ENCODE measurements around the gene LRRC7.

Gene LRRC7

DNA sequence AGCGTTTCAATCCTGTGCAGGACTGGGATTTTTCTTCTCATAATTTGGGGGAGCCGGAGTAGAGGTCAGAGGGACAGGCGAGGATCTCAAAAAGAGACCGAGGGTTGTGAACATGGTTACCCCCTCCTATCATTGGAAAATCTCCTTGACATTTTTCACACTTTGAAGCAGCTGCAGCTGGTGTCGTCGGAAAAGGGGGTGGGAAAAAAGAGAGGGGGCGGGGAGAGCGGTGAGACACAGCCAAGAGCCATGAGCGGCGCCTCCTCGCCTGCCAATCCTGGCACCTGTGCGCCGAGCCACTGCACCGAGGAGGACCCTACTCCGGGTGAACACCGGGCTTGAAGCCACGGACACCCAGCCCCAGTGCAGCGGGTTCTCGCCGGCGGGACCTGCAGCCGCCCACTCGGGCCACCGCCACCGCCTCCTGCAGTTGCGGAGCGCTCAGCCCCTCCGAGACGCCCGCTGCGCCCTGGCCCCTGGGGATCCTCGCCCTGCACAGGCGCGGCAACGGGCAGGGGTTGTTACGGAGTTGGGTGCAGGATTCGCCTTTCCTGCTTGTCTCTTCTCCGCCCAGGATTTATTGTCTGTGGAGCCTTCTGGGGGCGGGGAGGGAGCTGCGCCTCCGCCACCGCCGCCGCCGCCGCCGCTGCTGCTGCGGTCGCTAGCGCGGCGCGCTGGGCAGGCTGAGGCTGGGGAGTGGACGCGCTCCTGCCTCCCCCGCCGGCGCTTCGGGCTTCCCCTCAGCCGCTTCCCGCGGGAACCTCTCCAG lies at the start of gene LRRC7:
TSS of gene LRRC7 (plus strand) at position 271 of the 769 bp plus-strand sequence. CDS start 718 bp downstream, outside the sequence.
- no peak for DNase-seq (ENCODE audit: low read depth in 1 of 2, low spot score in 1 of 2)

GRCh38 chr1:69519006-69519405 lies 48.7 kb upstream of the LRRC7 start:
- no peak for DNase-seq (ENCODE audit: low read depth in 1 of 2, low spot score in 1 of 2)

GRCh38 chr1:69520326-69520725 lies 47.4 kb upstream of the LRRC7 start:
- no peak for DNase-seq (ENCODE audit: low read depth in 1 of 2, low spot score in 1 of 2)

- DNase-seq (ENCODE audit: low read depth in 1 of 2, low spot score in 1 of 2) = no peak
These were observed 44.7 kb upstream of the LRRC7 start for GRCh38 chr1:69523032-69523431.

DNA sequence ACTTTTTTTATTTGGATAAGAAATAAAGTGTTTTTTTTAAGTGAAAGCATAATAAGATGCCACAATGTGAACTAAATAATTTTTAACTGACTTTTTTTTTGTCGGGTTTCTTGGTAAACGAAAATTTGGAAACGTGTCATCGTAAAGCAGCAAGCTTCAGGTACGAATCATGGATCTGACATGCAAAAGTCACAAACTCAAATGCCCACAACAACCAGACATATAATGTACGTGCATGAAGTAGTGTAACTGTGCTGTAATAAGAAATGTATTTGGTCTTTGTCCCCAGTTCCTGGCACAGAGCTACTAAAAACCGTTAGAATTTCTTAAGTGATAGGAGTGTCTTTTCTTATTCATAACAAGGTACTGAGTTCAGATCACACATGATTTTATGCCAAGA lies 44.3 kb upstream of the LRRC7 start:
- no peak for DNase-seq (ENCODE audit: low read depth in 1 of 2, low spot score in 1 of 2)

- no peak for DNase-seq (ENCODE audit: low read depth in 1 of 2, low spot score in 1 of 2)
These were observed 43.7 kb upstream of the LRRC7 start for GRCh38 chr1:69524015-69524414.

DNA sequence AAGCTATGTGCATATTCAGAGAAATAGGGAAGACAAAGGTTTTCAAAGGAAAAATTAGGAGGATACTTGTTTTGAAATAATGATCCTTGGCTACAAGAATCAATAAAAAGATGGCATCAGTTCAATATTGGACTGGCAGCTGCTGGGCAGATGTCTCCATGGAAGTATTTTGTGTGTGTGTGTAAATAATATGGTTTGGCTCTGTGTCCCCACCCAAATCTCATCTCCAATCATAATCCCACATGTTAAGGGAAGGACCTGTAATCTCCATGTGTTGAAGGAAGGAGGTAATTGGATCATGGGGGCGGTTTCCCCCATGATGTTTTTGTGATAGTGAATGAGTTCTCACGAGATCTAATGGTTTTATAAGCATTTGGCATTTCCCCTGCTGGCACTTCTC lies 40.4 kb upstream of the LRRC7 start:
- no peak for DNase-seq (ENCODE audit: low read depth in 1 of 2, low spot score in 1 of 2)

DNA sequence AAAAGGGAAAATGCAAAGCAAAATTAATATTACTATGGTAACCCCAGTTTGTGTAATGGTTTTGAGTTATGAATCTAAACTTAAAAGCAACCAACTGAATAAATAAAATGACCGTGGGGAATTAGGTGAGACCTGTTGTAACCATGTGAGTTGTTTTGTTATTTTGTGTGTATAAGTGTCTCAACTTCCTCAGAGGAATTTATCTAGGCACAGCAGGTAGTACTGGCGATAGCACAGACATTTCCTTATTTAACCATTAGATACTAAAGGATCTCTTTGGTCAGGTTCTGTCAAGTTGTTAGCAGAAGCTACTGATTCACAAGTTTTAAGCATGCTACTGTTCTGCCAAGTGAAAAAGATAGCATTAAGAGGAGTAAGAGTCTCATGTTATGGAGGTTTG lies 39.3 kb upstream of the LRRC7 start:
- no peak for DNase-seq (ENCODE audit: low read depth in 1 of 2, low spot score in 1 of 2)

DNA sequence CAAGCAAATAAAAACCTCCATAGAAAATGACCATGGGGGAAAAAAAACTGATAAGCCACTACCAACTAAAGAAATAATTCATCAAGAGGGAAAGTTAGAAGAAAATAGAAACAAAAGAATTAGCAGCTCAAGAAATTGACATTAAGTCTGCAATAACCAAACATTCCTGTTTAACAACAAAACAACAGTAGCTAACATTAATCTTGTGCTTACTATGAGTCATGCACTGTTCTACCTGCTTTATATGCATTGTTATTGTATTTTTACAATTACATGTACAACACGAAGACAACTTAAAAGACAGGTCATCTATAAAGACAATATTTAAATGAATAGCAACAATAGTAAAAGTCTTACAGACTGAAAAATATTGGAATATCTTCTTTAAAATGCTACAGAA lies 34.4 kb upstream of the LRRC7 start:
- DNase-seq (ENCODE audit: low read depth in 1 of 2, low spot score in 1 of 2) = no peak

GRCh38 chr1:69534829-69535228 lies 32.9 kb upstream of the LRRC7 start:
- no peak for DNase-seq (ENCODE audit: low read depth in 1 of 2, low spot score in 1 of 2)

DNA sequence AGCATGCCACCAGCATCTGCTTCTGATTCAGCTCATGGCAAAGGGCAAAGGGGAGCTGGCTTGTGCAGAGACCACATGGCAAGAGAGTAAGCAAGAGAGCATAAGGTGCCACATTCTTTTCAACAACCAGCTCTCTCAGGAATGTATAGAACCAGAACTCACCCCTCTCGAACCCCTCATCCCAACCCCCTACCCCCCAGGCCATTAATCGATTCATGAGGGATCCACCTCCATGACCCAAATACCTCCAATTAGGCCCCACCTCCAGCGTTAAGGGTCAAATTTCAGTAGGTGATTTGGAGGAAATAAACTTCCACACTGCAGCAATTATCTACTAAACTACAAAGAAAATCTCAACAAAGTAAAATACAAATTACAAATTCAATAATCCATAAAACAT lies 32.2 kb upstream of the LRRC7 start:
- DNase-seq (ENCODE audit: low read depth in 1 of 2, low spot score in 1 of 2) = no peak

- DNase-seq (ENCODE audit: low read depth in 1 of 2, low spot score in 1 of 2) = no peak
These were observed 27.7 kb upstream of the LRRC7 start for GRCh38 chr1:69540052-69540451.

DNA sequence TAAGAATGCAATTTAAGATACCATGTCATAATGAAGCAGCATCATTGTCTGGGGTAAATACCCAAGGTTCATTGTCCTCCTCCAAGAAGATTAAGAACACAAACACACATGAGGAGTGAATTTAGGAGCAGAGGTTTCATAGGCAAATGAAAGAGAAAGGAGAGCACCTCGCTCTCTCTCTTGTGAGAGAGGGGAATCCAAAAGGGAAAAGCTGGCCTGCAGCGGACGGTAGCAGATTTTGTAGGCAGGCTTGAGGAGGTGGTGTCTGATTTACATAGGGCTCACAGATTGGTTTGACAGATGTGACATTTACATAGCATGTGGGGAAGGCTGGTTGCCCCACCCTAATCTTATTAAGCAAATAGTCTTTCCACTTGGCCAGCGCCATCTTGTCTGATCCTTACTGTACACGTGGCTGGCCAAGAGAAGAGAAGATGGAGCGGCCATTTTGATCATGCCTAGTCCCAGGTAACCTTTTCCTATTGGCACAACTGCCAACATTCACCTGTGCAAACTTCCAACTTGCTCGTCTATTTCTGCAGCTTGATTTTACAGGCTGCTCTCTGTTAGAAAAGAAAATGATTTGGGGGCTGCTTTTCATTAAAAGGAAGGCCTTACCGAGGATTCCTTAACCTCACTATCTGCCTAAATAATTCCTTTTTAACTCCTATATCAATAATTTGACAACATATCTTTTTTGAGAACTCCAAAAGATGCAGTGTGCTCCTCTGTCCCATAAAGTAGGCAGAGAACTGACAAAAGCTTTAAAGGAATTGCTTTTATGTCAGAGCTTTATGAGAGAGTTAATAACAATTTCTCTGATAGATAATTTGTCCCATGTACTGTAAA lies 16.0 kb upstream of the LRRC7 start:
- no peak for DNase-seq (ENCODE audit: low read depth in 1 of 2, low spot score in 1 of 2)

DNA sequence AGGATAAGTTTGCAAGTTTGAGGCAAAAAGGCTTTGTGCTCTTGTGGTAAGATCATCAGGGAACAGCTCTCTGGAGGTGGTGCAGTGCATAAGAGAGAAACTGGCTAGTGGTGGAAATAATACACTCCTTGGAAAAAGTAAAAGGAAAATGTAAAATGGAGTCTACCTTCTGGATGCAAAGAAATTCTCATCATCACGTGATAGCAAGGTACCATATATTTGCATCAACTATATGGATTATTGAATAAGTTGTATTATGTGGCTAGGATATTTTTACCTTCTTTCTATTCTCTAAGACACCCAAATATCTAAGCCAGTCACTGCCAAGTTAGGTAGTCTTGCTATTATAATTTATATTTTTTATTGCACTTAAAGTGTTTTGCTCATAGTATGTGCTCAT lies 14.0 kb upstream of the LRRC7 start:
- no peak for DNase-seq (ENCODE audit: low read depth in 1 of 2, low spot score in 1 of 2)

- DNase-seq (ENCODE audit: low read depth in 1 of 2, low spot score in 1 of 2) = no peak
These were observed 876 bp downstream of the LRRC7 start for GRCh38 chr1:69568421-69569174.

DNA sequence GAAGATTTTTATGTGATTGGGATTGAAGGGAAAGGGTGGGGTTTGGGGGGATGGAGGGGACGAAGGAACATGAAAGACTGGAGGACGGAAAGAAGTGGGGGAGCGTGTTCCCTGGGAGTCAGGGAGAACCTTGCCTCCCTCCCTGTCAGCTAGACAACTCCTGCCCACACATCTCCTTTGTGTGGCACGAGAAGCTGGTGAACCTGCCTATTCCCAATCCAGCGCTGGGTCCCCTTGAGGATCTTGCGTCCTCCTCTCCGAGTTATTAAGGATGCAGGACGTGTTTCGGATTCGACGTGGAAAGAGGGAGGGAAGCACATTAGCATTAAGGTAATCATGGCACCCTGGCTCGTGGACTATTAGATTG lies 1.4 kb downstream of the LRRC7 start:
- no peak for DNase-seq (ENCODE audit: low read depth in 1 of 2, low spot score in 1 of 2)

DNA sequence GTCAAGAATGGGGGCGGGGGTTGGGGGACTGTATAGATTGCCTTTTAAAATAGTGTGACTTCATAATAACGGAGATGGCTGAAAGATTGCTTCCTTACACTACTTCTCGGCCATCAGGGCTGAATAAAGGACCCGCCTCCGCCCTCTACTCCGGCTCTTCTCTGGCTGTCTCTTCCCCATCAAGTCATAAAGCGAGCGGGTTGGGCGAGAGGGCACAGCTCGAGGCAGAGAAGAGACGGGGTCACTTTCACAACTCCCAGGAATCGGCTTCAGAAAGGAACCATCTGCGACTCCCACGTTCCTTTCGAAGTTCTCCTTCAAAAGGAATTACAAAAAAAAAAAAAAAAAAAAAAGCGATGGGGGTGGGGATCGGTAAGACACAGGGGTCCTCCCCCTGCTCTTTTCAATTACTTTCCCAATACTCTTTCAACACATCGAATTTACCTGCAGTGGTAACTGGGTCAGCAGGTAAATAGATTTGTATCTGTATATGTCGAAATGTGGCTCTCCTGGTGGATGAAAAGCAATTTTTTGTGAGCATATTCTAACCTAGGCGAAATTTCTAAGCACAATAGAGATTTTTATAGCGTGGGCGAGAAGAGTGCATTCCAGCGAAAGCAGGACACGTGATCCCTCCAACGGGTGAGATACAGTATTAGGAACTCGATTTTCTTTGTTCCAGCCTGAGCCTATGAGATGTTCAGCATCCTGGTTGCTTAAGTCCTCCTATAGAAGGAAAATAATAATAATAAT lies 2.0 kb downstream of the LRRC7 start:
- DNase-seq (ENCODE audit: low read depth in 1 of 2, low spot score in 1 of 2) = no peak

DNA sequence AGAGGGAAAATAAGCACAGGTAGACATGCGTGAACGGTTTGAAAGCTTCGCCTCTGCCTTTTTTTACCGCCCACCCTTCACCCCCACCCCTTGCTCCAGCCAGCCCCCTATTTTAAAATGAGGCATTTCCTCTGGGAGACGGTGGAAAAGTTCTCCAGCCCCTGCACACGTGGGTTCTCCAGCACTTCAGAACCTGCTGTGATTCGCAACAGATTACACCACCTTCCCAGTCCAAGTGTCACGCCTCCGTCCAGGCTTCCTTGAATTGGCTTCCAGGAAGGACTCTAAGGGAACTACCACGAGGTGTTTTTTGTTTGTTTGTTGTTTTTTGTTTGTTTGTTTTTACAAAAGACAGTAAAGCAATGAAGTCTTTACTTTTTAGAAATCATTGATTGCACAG lies 2.6 kb downstream of the LRRC7 start:
- DNase-seq (ENCODE audit: low read depth in 1 of 2, low spot score in 1 of 2) = no peak

DNA sequence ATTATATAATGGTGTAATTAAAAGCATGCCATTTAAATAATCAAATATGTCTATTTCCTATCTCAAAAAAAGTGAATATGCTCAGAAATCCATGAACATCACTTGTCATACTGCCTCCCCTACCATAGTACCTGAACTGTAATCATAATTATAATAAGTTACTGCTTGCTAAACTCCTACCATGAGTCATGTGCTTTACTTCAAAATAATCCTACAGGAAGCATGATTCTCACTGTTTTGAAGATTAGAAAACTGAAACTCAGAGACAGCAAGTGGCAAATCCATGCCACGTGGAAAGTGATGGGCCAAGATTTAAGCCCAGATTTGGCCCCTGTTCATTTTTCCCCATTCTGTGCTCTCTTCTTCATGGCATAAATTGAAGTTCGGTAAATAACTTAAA lies 5.2 kb downstream of the LRRC7 start:
- DNase-seq (ENCODE audit: low read depth in 1 of 2, low spot score in 1 of 2) = no peak

GRCh38 chr1:69573911-69574310 lies 6.2 kb downstream of the LRRC7 start:
- no peak for DNase-seq (ENCODE audit: low read depth in 1 of 2, low spot score in 1 of 2)

- no peak for DNase-seq (ENCODE audit: low read depth in 1 of 2, low spot score in 1 of 2)
These were observed 17.9 kb downstream of the LRRC7 start for GRCh38 chr1:69585666-69586065.
